ENCODE results near the gene GALNT17.
"Not testable (repeated sequence)": the region's sequence is repeated elsewhere in the genome, so short reads cannot be mapped to it uniquely, and the experiment has no call there.

The GALNT17 gene

GRCh38 chr7:71165708-71166107 lies 33.8 kb downstream of the GALNT17 start:
- no peak for DNase-seq (ENCODE audit: low read depth, low spot score)

- peak; percentile 5 for DNase-seq (ENCODE audit: low read depth, low spot score)
Observed at GRCh38 chr7:71171476-71171875, 39.5 kb downstream of the GALNT17 start.

- peak; percentile 11 for DNase-seq (ENCODE audit: low read depth, low spot score)
Observed at GRCh38 chr7:71173955-71174354, 42.0 kb downstream of the GALNT17 start.

- DNase-seq (ENCODE audit: low read depth, low spot score): no peak
Observed at GRCh38 chr7:71182438-71182935, 50.5 kb downstream of the GALNT17 start.

GRCh38 chr7:71184136-71184535 lies 52.2 kb downstream of the GALNT17 start:
- DNase-seq (ENCODE audit: low read depth, low spot score): no peak

- DNase-seq (ENCODE audit: low read depth, low spot score): no peak
Observed at GRCh38 chr7:71184609-71185008, 52.7 kb downstream of the GALNT17 start.

GRCh38 chr7:71186535-71187057 lies 54.7 kb downstream of the GALNT17 start:
- no peak for DNase-seq (ENCODE audit: low read depth, low spot score)

GRCh38 chr7:71191771-71192170 lies 59.8 kb downstream of the GALNT17 start:
- no peak for DNase-seq (ENCODE audit: low read depth, low spot score)

- DNase-seq (ENCODE audit: low read depth, low spot score): no peak
Observed at GRCh38 chr7:71193099-71193810, 61.3 kb downstream of the GALNT17 start.

GRCh38 chr7:71198391-71198790 lies 66.4 kb downstream of the GALNT17 start:
- DNase-seq (ENCODE audit: low read depth, low spot score): no peak

GRCh38 chr7:71198887-71199286 lies 66.9 kb downstream of the GALNT17 start:
- DNase-seq (ENCODE audit: low read depth, low spot score): no peak

- peak; percentile 18 for DNase-seq (ENCODE audit: low read depth, low spot score)
Observed at GRCh38 chr7:71206184-71206583, 74.2 kb downstream of the GALNT17 start.

GRCh38 chr7:71208881-71209280 lies 76.9 kb downstream of the GALNT17 start:
- no peak for DNase-seq (ENCODE audit: low read depth, low spot score)

GRCh38 chr7:71209484-71209883 lies 77.5 kb downstream of the GALNT17 start:
- DNase-seq (ENCODE audit: low read depth, low spot score): not testable (repeated sequence)

- DNase-seq (ENCODE audit: low read depth, low spot score): peak; percentile 26
Observed at GRCh38 chr7:71210220-71210619, 78.3 kb downstream of the GALNT17 start.

- DNase-seq (ENCODE audit: low read depth, low spot score): not testable (repeated sequence)
Observed at GRCh38 chr7:71212433-71212832, 80.5 kb downstream of the GALNT17 start.

- DNase-seq (ENCODE audit: low read depth, low spot score): peak; percentile 70
Observed at GRCh38 chr7:71216211-71216610, 84.3 kb downstream of the GALNT17 start.

- DNase-seq (ENCODE audit: low read depth, low spot score): peak; percentile 48
Observed at GRCh38 chr7:71220210-71220695, 88.3 kb downstream of the GALNT17 start.

GRCh38 chr7:71221049-71221448 lies 89.1 kb downstream of the GALNT17 start:
- DNase-seq (ENCODE audit: low read depth, low spot score): no peak

- no peak for DNase-seq (ENCODE audit: low read depth, low spot score)
Observed at GRCh38 chr7:71221549-71221948, 89.6 kb downstream of the GALNT17 start.

- DNase-seq (ENCODE audit: low read depth, low spot score): no peak
Observed at GRCh38 chr7:71227126-71227525, 95.2 kb downstream of the GALNT17 start.

GRCh38 chr7:71229148-71229547 lies 97.2 kb downstream of the GALNT17 start:
- no peak for DNase-seq (ENCODE audit: low read depth, low spot score)

- no peak for DNase-seq (ENCODE audit: low read depth, low spot score)
Observed at GRCh38 chr7:71229699-71230098, 97.8 kb downstream of the GALNT17 start.

Data from astrocyte of the hippocampus (primary cell).